ENCODE measurements around the gene PRKCA. TPM values are rescaled to one million over a fixed set of nuclear protein-coding genes. Genes with fewer than 3 reads are reported as not detected.

PRKCA gene
- total RNA-seq, 2 donors from 2014 or later = 8.3 to 26.5 TPM

GRCh38 chr17:66730461-66730923, 428.1 kb downstream of the PRKCA start:
- WGBS = 49% methylated on average over 7 of the region's 7 CpGs
- Histone ChIP-seq H3K36me3 (no peaks in the 10 kb centered on the region), H3K4me1 (replicated peaks) (no peaks in the 10 kb centered on the region), H3K27me3 (replicated peaks; ENCODE audit: insufficient read depth) (no peaks in the 10 kb centered on the region), H3K27ac (no peak overlapping the region), H3K9me3 (no peaks in the 10 kb centered on the region), H3K4me3 (no peak overlapping the region)
- TF ChIP-seq POLR2A (IDR thresholded peaks at IDR 0.05) = no peak
- TF ChIP-seq, protein P1, sequence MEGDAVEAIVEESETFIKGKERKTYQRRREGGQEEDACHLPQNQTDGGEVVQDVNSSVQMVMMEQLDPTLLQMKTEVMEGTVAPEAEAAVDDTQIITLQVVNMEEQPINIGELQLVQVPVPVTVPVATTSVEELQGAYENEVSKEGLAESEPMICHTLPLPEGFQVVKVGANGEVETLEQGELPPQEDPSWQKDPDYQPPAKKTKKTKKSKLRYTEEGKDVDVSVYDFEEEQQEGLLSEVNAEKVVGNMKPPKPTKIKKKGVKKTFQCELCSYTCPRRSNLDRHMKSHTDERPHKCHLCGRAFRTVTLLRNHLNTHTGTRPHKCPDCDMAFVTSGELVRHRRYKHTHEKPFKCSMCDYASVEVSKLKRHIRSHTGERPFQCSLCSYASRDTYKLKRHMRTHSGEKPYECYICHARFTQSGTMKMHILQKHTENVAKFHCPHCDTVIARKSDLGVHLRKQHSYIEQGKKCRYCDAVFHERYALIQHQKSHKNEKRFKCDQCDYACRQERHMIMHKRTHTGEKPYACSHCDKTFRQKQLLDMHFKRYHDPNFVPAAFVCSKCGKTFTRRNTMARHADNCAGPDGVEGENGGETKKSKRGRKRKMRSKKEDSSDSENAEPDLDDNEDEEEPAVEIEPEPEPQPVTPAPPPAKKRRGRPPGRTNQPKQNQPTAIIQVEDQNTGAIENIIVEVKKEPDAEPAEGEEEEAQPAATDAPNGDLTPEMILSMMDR (IDR thresholded peaks at IDR 0.05) = no peak
- TF ChIP-seq POLR2AphosphoS5 (IDR thresholded peaks at IDR 0.05) = peak; percentile 35
- peak; percentile 64 for DNase-seq (ENCODE audit: low spot score)
- intact Hi-C loops (cut with DNase I) = no loop called here

- Histone ChIP-seq H3K27me3 (replicated peaks; ENCODE audit: insufficient read depth) (no peaks in the 10 kb centered on the region), H3K4me3 (no peak overlapping the region), H3K9me3 (no peaks in the 10 kb centered on the region), H3K27ac (no peak overlapping the region), H3K4me1 (replicated peaks) (no peaks in the 10 kb centered on the region), H3K36me3 (no peaks in the 10 kb centered on the region)
- DNase-seq (ENCODE audit: low spot score) = no peak
- TF ChIP-seq, protein P1 (IDR thresholded peaks at IDR 0.05) = no peak
- TF ChIP-seq POLR2AphosphoS5 (IDR thresholded peaks at IDR 0.05) (no peak), POLR2A (IDR thresholded peaks at IDR 0.05) (no peak)
- WGBS = 91% methylated on average over 2 of the region's 2 CpGs
- intact Hi-C loops (cut with DNase I) = no loop called here
Observed at GRCh38 chr17:66733759-66734158, 431.3 kb downstream of the PRKCA start.

DNA sequence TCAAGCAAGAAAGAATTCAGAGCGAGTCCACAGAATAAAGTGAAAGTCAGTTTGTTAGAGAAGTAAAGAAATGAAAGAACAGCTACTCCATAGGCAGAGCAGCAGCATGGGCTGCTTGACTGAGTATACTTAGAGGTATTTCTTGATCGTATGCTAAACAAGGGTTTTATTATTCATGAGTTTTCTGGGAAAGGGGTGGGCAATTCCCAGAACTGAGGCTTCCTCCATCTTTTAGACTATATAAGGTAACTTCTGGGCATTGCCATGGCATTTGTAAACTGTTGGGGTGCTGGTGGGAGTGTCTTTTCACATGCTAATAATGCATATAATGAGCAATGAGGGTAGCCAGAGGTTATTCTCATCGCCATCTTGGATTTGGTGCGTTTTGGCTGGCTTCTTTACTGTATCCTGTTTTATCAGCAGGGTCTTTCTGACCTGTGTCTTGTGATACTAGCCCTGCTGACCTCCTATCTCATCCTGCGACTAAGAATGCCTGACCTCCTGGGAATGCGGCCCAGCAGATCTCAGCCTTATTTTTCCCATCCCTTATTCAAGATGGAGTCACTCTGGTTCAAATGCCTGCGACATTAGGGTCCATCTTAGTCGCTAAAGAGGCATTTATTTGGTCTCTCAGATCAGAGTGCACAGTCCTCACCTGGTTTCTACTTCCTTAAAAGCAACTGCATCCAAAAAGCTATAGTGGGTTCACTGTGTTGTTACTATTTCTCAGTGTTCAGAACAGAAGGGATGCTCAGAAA, 432.0 kb downstream of the PRKCA start:
- no peaks in the 10 kb centered on the region for H3K4me1 ChIP-seq (replicated peaks)
- no peaks in the 10 kb centered on the region for H3K36me3 ChIP-seq
- no peak overlapping the region for H3K27ac ChIP-seq
- H3K9me3 ChIP-seq = no peaks in the 10 kb centered on the region
- H3K27me3 ChIP-seq (replicated peaks; ENCODE audit: insufficient read depth) = no peaks in the 10 kb centered on the region
- TF ChIP-seq POLR2A (IDR thresholded peaks at IDR 0.05) (no peak), POLR2AphosphoS5 (IDR thresholded peaks at IDR 0.05) (no peak)
- TF ChIP-seq, protein P1 (IDR thresholded peaks at IDR 0.05) = no peak
- intact Hi-C loops (cut with DNase I) = no loop called here
- WGBS = 79% methylated on average over 8 of the region's 8 CpGs
- no peak overlapping the region for H3K4me3 ChIP-seq
- DNase-seq (ENCODE audit: low spot score) = no peak

- WGBS = 50% methylated on average over 12 of the region's 12 CpGs
- Histone ChIP-seq H3K4me1 (replicated peaks) (no peaks in the 10 kb centered on the region), H3K27me3 (replicated peaks; ENCODE audit: insufficient read depth) (no peaks in the 10 kb centered on the region), H3K4me3 (no peak overlapping the region), H3K9me3 (no peaks in the 10 kb centered on the region), H3K27ac (no peak overlapping the region), H3K36me3 (no peaks in the 10 kb centered on the region)
- intact Hi-C loops (cut with DNase I) = no loop called here
- TF ChIP-seq POLR2AphosphoS5 (IDR thresholded peaks at IDR 0.05) (no peak), POLR2A (IDR thresholded peaks at IDR 0.05) (no peak)
- TF ChIP-seq, protein P1 (IDR thresholded peaks at IDR 0.05) = no peak
- DNase-seq (ENCODE audit: low spot score) = no peak
Observed at GRCh38 chr17:66737524-66737923, 435.1 kb downstream of the PRKCA start.

- H3K4me3 ChIP-seq = no peak overlapping the region
- no peaks in the 10 kb centered on the region for H3K36me3 ChIP-seq
- DNase-seq (ENCODE audit: low spot score) = no peak
- 78% methylated on average over 4 of the region's 4 CpGs for WGBS
- TF ChIP-seq POLR2AphosphoS5 (IDR thresholded peaks at IDR 0.05) (no peak), POLR2A (IDR thresholded peaks at IDR 0.05) (no peak)
- TF ChIP-seq, protein P1 (IDR thresholded peaks at IDR 0.05) = no peak
- no peak overlapping the region for H3K27ac ChIP-seq
- H3K9me3 ChIP-seq = no peaks in the 10 kb centered on the region
- H3K27me3 ChIP-seq (replicated peaks; ENCODE audit: insufficient read depth) = no peaks in the 10 kb centered on the region
- H3K4me1 ChIP-seq (replicated peaks) = no peaks in the 10 kb centered on the region
- intact Hi-C loops (cut with DNase I) = no loop called here
Observed at GRCh38 chr17:66738301-66738700, 435.9 kb downstream of the PRKCA start.

Data from prostate gland (tissue), 2 donors.